CD4-positive, alpha-beta T cell (primary cell): ENCODE data around the gene AVPR2. TPM values are rescaled to one million over a fixed set of nuclear protein-coding genes. Genes with fewer than 3 reads are reported as not detected.

Experiments
- ATAC-seq: fragments of 200-7000 bp; cut with Tn5 transposase; one replicate; pipeline ENCODE4 v1.10.0; 2022; ENCODE audit warnings: mild to moderate bottlenecking; ENCODE audit not compliant: poor library complexity
- CTCF ChIA-PET: fragments of 350-600 bp; sonication (Branson Sonifier 250); formaldehyde crosslinking; loops from one replicate; lab custom pipeline; 2021; ENCODE audit warnings: antibody characterized with exemption, inconsistent platforms; lab: Charles Lee
- POLR2A ChIA-PET: fragments of 350-600 bp; sonication (Branson Sonifier 250); formaldehyde crosslinking; loops from one replicate; lab custom pipeline; 2021; ENCODE audit warnings: antibody characterized with exemption, inconsistent platforms; lab: Charles Lee
- DNase-seq, 14 experiments: peaks; one replicate each; pipeline ENCODE4 v3.0.0-alpha.2; 2013 to 2020; ENCODE audit warnings: mixed read lengths in 2 of 14
- H3K27ac ChIP-seq, 2 donors: one replicate each; pipeline versions ENCODE4 v1.5.1 to v1.7.0; 2013; ENCODE audit warnings: low read length in 2 of 2, low read depth in 1 of 2, mild to moderate bottlenecking in 1 of 2
- H3K27me3 ChIP-seq, 2 experiments: 1 replicate in 1 of 2; 2 replicates in 1 of 2; pipeline versions ENCODE4 v1.6.1 to v1.7.0; 2013; ENCODE audit warnings: low read length in 2 of 2, control low read depth in 1 of 2, mild to moderate bottlenecking in 1 of 2, moderate library complexity in 1 of 2; ENCODE audit not compliant: insufficient read depth in 2 of 2, control insufficient read depth in 1 of 2
- H3K36me3 ChIP-seq: one replicate; pipeline ENCODE4 v1.6.1; 2013; ENCODE audit warnings: low read length, control low read depth; ENCODE audit not compliant: insufficient read depth
- H3K4me1 ChIP-seq: one replicate; pipeline ENCODE4 v1.6.1; 2013; ENCODE audit warnings: low read length, control low read depth; ENCODE audit not compliant: insufficient read depth
- H3K4me3 ChIP-seq: one replicate; pipeline ENCODE4 v1.5.1; 2013; ENCODE audit warnings: mild to moderate bottlenecking, low read length, moderate library complexity
- H3K9me3 ChIP-seq, 2 experiments: 1 replicate in 1 of 2; 2 replicates in 1 of 2; pipeline versions ENCODE4 v1.6.1 to v1.7.0; 2013; ENCODE audit warnings: low read length in 2 of 2, mild to moderate bottlenecking in 2 of 2, control low read depth in 1 of 2, moderate library complexity in 1 of 2; ENCODE audit not compliant: control insufficient read depth in 1 of 2, insufficient read depth in 1 of 2
- H3K27ac Mint-ChIP-seq: one replicate; pipeline ENCODE4 v1.8.0; 2020; ENCODE audit warnings: mixed read lengths
- H3K27me3 Mint-ChIP-seq: one replicate; pipeline ENCODE4 v1.8.0; 2021; ENCODE audit warnings: mixed read lengths
- H3K36me3 Mint-ChIP-seq: one replicate; pipeline ENCODE4 v1.8.0; 2021; ENCODE audit warnings: low read depth, mixed read lengths
- H3K4me1 Mint-ChIP-seq: one replicate; pipeline ENCODE4 v1.8.0; 2021; ENCODE audit warnings: low read depth, mixed read lengths
- H3K4me3 Mint-ChIP-seq: one replicate; pipeline ENCODE4 v1.8.0; 2020; ENCODE audit warnings: mild to moderate bottlenecking, mixed read lengths
- H3K9me3 Mint-ChIP-seq: one replicate; pipeline ENCODE4 v1.8.0; 2020; ENCODE audit warnings: mixed read lengths
- CTCF ChIP-seq: fragments of 200-600 bp; IDR thresholded peaks from one replicate; pipeline ENCODE4 v1.8.0; 2022; ENCODE audit warnings: antibody characterized with exemption, mild to moderate bottlenecking
- intact Hi-C, 2 experiments: fragments of 100-400 bp; cut with DNase I in 1 of 2; cut with micrococcal nuclease in 1 of 2; formaldehyde crosslinking; loops; one replicate each; pipeline versions ENCODE4 v1.15.1 to v1.9.0; 2023 to 2025; cut with DNase I, micrococcal nuclease
- total RNA-seq, 174 experiments: library from RNA in 2 of 174; stranded (reverse) in 2 of 174; gene quantifications; one replicate each; pipeline ENCODE4 v1.2.3 and lab custom pipeline; 2021 to 2026

Gene AVPR2
- total RNA-seq, 2 experiments from 2014 or later, result not detected

- no peak overlapping the region for H3K4me3 ChIP-seq
- H3K9me3 ChIP-seq, result no peaks in the 10 kb centered on the region
- no peak for TF ChIP-seq CTCF
- DNase-seq (no peak), ATAC-seq (no peak)
- no peaks in the 10 kb centered on the region for H3K27me3 ChIP-seq
- no peak overlapping the region for H3K27ac ChIP-seq
- peaks cover 43% of the 10 kb centered on the region for H3K36me3 ChIP-seq
- peaks cover 29% of the 10 kb centered on the region for H3K36me3 Mint-ChIP-seq
- H3K27ac Mint-ChIP-seq, result no peak overlapping the region
- H3K4me1 ChIP-seq, result peaks cover 43% of the 10 kb centered on the region
- H3K9me3 Mint-ChIP-seq, result no peaks in the 10 kb centered on the region
- H3K4me1 Mint-ChIP-seq, result peaks cover 10% of the 10 kb centered on the region
- POLR2A ChIA-PET, result interaction anchor here (1.2 to 10.3 kb wide), 2 partner anchors 22 to 23 kb away, joined by 6 to 196 read pairs; partner anchors contain the start of genes ARHGAP4 and HCFC1
- CTCF ChIA-PET, result interaction anchor here (3.8 kb wide), 1 partner anchor 22 kb away, joined by 101 read pairs; the partner anchor contains the start of gene ARHGAP4
- no peak overlapping the region for H3K4me3 Mint-ChIP-seq
- intact Hi-C loops, result loop anchor here (5.0 to 10.0 kb wide), 2 partner anchors 991 to 993 kb away; no protein-coding TSS in a partner anchor
- H3K27me3 Mint-ChIP-seq, result no peaks in the 10 kb centered on the region
Measured at GRCh38 chrX:153948002-153948466, 43.6 kb downstream of the AVPR2 start.

GRCh38 chrX:153948847-153949805, 44.7 kb downstream of the AVPR2 start:
- Histone ChIP-seq H3K36me3 (peaks cover 51% of the 10 kb centered on the region), H3K4me1 (peaks cover 40% of the 10 kb centered on the region), H3K27me3 (no peaks in the 10 kb centered on the region), H3K4me3 (no peak overlapping the region), H3K27ac (no peak overlapping the region), H3K9me3 (no peaks in the 10 kb centered on the region)
- Mint-ChIP-seq H3K27ac (no peak overlapping the region), H3K4me1 (peaks cover 15% of the 10 kb centered on the region), H3K27me3 (no peaks in the 10 kb centered on the region), H3K9me3 (no peaks in the 10 kb centered on the region), H3K4me3 (no peak overlapping the region), H3K36me3 (peaks cover 36% of the 10 kb centered on the region)
- CTCF ChIA-PET, result interaction anchor here (0.6 to 3.8 kb wide), 2 partner anchors 23 to 38 kb away, joined by 3 to 101 read pairs; partner anchors contain the start of gene ARHGAP4
- ATAC-seq (no peak), DNase-seq (peak in 1 of 14 experiments; percentile 25)
- POLR2A ChIA-PET, result interaction anchor here (1.1 to 10.3 kb wide), 3 partner anchors 20 to 158 kb away, joined by 3 to 196 read pairs (median 5); partner anchors contain the start of gene ARHGAP4
- intact Hi-C loops, result loop anchor here (5.0 to 10.0 kb wide), 2 partner anchors 992 to 994 kb away; no protein-coding TSS in a partner anchor
- no peak for TF ChIP-seq CTCF

- Histone ChIP-seq H3K4me1 (peaks cover 30% of the 10 kb centered on the region), H3K9me3 (no peaks in the 10 kb centered on the region), H3K27me3 (no peaks in the 10 kb centered on the region), H3K4me3 (no peak overlapping the region), H3K27ac (no peak overlapping the region), H3K36me3 (peaks cover 61% of the 10 kb centered on the region)
- H3K27ac Mint-ChIP-seq, result no peak overlapping the region
- DNase-seq (no peak), ATAC-seq (no peak)
- intact Hi-C loops, result loop anchor here in 1 of 2 experiments (5.0 kb wide), 1 partner anchor 263 kb away; the partner anchor contains the start of gene SLC6A8
- no peak overlapping the region for H3K4me3 Mint-ChIP-seq
- no peaks in the 10 kb centered on the region for H3K9me3 Mint-ChIP-seq
- H3K4me1 Mint-ChIP-seq, result peaks cover 15% of the 10 kb centered on the region
- peaks cover 40% of the 10 kb centered on the region for H3K36me3 Mint-ChIP-seq
- ChIA-PET POLR2A (interaction anchor here (0.7 to 10.3 kb wide), 3 partner anchors 10 to 24 kb away, joined by 3 to 196 read pairs (median 5); partner anchors contain the start of gene ARHGAP4), CTCF (interaction anchor here (0.6 to 1.8 kb wide), 2 partner anchors 27 to 39 kb away, joined by 3 to 4 read pairs; no protein-coding TSS in a partner anchor)
- no peak for TF ChIP-seq CTCF
- H3K27me3 Mint-ChIP-seq, result no peaks in the 10 kb centered on the region
Measured at GRCh38 chrX:153950127-153950526, 45.7 kb downstream of the AVPR2 start.
